Measurements from ENCODE around the gene NRBF2. TPM values are rescaled to one million over a fixed set of nuclear protein-coding genes. Genes with fewer than 3 reads are reported as not detected.

NRBF2 gene
- total and polyA plus RNA-seq, 4 donors: 13.7 to 31.8 (median 22.3) TPM

DNA sequence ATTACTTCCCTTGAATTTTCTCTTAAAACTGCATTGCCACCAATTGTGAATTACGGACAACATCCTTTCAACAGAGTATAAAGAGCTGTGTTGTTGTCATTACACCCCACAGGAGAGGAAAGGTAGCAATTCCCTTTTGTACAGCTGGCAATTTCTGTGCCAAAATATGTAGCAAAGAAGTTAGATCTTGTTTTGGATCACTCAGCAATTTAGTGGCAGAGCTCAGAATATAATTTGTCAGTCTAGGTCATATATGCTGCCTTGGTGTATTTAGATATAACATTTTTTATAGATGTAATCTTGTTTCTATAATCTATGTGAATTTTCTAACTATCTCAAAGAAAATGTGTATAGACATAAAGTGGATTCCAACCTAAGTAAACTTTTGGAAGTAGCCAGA, 38.8 kb downstream of the NRBF2 start (continued):
- TF ChIP-seq RXRA (IDR thresholded peaks at IDR 0.05): no peak

DNA sequence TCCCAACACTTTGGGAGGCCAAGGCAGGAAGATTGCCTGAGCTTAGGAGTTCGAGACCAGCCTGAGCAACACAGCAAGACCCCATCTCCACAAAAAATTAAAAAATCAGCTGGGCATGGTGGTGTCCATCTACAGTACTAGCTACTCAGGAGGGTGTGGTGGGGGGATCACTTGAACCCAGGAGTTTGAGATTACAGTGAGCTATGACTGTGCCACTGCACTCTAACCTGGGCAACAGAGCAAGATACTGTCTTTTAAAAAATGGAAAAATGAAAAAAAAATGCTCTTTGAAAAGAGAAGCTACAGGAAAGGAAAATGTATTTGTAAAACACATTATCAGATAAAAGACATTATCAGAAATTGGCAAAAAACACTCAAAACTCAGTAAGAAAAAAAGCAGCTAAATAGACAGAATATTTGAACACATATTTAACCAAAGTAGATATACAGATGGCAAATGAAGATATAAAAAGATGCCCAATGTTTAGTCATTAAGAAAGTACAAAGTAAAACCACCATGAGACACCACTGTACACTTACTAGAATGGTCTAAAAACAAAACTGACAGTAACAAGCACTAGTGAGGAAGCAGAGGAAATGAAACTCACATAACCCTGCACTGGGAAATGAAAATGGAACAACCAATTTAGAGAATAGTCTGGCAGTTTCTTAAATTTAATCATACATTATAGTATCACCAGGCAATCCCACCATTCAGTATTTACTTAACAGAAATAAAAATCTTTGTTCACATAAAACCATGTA, 40.5 kb downstream of the NRBF2 start:
- WGBS: 100% methylated on average over 1 of the region's 1 CpG

DNA sequence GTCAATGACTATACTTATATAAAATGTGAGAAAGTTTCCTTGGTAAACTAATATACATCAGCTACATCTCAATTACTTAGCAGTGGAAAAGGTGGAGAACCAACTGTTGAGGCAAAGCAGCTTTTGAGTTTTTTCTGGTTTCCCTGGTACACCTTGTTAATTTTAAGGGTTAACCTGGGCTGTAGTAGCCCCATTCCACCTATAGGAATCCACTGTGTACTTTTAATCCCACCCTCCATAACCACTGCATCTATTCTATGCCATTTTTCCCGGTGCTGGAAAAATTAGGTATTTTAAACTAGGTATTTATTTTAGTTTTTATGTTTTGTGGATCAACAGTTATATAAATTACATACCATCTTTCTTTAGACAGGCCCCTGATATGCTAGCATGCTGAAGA, 42.4 kb downstream of the NRBF2 start:
- Histone ChIP-seq H3K9me3 (ENCODE audit: control insufficient read depth in 4 of 4, low read length in 3 of 4) (no peaks in the 10 kb centered on the region), H3K27ac (ENCODE audit: low read depth in 1 of 2, low read length in 2 of 2) (no peak overlapping the region), H3K4me1 (ENCODE audit: control insufficient read depth in 4 of 4, insufficient read depth in 4 of 4, low read length in 3 of 4) (peaks cover 0 to 22% (median 3%) of the 10 kb centered on the region in 4 donors), H3K9ac (ENCODE audit: low read depth in 1 of 2, low read length in 2 of 2) (no peak overlapping the region), H3K4me3 (ENCODE audit: low read depth in 1 of 3, low read length in 3 of 3) (no peak overlapping the region), H3K36me3 (ENCODE audit: control insufficient read depth in 4 of 4, insufficient read depth in 3 of 4, low read depth in 1 of 4, low read length in 3 of 4) (peaks cover 2 to 49% (median 41%) of the 10 kb centered on the region in 4 donors), H3K27me3 (ENCODE audit: control insufficient read depth in 4 of 4, insufficient read depth in 4 of 4, low read length in 3 of 4) (no peaks in the 10 kb centered on the region)
- WGBS: 90% methylated on average over 1 of the region's 1 CpG
- TF ChIP-seq RAD21 (IDR thresholded peaks at IDR 0.05) (no peak), TAF1 (conservative IDR thresholded peaks at IDR 0.05) (no peak), GABPA (IDR thresholded peaks at IDR 0.05 in 1 of 2, conservative IDR thresholded peaks at IDR 0.05 in 1 of 2) (no peak), SP1 (IDR thresholded peaks at IDR 0.05) (no peak), EGR1 (IDR thresholded peaks at IDR 0.05; ENCODE audit: low read depth in 2 of 2) (no peak), JUND (IDR thresholded peaks at IDR 0.05) (no peak), HNF4A (conservative IDR thresholded peaks at IDR 0.05) (no peak)
- TF ChIP-seq, protein P1, sequence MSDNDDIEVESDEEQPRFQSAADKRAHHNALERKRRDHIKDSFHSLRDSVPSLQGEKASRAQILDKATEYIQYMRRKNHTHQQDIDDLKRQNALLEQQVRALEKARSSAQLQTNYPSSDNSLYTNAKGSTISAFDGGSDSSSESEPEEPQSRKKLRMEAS (IDR thresholded peaks at IDR 0.05): no peak
- TF ChIP-seq, protein P2, sequence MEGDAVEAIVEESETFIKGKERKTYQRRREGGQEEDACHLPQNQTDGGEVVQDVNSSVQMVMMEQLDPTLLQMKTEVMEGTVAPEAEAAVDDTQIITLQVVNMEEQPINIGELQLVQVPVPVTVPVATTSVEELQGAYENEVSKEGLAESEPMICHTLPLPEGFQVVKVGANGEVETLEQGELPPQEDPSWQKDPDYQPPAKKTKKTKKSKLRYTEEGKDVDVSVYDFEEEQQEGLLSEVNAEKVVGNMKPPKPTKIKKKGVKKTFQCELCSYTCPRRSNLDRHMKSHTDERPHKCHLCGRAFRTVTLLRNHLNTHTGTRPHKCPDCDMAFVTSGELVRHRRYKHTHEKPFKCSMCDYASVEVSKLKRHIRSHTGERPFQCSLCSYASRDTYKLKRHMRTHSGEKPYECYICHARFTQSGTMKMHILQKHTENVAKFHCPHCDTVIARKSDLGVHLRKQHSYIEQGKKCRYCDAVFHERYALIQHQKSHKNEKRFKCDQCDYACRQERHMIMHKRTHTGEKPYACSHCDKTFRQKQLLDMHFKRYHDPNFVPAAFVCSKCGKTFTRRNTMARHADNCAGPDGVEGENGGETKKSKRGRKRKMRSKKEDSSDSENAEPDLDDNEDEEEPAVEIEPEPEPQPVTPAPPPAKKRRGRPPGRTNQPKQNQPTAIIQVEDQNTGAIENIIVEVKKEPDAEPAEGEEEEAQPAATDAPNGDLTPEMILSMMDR (IDR thresholded peaks at IDR 0.05; ENCODE audit: low read depth, low read length, missing input control): no peak
- TF ChIP-seq, protein P3, sequence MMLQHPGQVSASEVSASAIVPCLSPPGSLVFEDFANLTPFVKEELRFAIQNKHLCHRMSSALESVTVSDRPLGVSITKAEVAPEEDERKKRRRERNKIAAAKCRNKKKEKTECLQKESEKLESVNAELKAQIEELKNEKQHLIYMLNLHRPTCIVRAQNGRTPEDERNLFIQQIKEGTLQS (IDR thresholded peaks at IDR 0.05): no peak
- TF ChIP-seq, protein P4, sequence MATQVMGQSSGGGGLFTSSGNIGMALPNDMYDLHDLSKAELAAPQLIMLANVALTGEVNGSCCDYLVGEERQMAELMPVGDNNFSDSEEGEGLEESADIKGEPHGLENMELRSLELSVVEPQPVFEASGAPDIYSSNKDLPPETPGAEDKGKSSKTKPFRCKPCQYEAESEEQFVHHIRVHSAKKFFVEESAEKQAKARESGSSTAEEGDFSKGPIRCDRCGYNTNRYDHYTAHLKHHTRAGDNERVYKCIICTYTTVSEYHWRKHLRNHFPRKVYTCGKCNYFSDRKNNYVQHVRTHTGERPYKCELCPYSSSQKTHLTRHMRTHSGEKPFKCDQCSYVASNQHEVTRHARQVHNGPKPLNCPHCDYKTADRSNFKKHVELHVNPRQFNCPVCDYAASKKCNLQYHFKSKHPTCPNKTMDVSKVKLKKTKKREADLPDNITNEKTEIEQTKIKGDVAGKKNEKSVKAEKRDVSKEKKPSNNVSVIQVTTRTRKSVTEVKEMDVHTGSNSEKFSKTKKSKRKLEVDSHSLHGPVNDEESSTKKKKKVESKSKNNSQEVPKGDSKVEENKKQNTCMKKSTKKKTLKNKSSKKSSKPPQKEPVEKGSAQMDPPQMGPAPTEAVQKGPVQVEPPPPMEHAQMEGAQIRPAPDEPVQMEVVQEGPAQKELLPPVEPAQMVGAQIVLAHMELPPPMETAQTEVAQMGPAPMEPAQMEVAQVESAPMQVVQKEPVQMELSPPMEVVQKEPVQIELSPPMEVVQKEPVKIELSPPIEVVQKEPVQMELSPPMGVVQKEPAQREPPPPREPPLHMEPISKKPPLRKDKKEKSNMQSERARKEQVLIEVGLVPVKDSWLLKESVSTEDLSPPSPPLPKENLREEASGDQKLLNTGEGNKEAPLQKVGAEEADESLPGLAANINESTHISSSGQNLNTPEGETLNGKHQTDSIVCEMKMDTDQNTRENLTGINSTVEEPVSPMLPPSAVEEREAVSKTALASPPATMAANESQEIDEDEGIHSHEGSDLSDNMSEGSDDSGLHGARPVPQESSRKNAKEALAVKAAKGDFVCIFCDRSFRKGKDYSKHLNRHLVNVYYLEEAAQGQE (IDR thresholded peaks at IDR 0.05): no peak
- no peak for DNase-seq (ENCODE audit: low spot score)

More for the DNA sequence above, 40.5 kb downstream of the NRBF2 start:
- no peaks in the 10 kb centered on the region for H3K27me3 ChIP-seq (ENCODE audit: control insufficient read depth in 4 of 4, insufficient read depth in 4 of 4, low read length in 3 of 4)
- H3K4me3 ChIP-seq (ENCODE audit: low read depth in 1 of 3, low read length in 3 of 3): no peak overlapping the region
- peaks cover 4 to 50% (median 40%) of the 10 kb centered on the region in 4 donors for H3K36me3 ChIP-seq (ENCODE audit: control insufficient read depth in 4 of 4, insufficient read depth in 3 of 4, low read depth in 1 of 4, low read length in 3 of 4)
- no peak for DNase-seq (ENCODE audit: low spot score)
- H3K9ac ChIP-seq (ENCODE audit: low read depth in 1 of 2, low read length in 2 of 2): no peak overlapping the region
- no peaks in the 10 kb centered on the region for H3K9me3 ChIP-seq (ENCODE audit: control insufficient read depth in 4 of 4, low read length in 3 of 4)
- TF ChIP-seq RXRA (IDR thresholded peaks at IDR 0.05) (no peak), FOXA2 (IDR thresholded peaks at IDR 0.05) (no peak), JUND (IDR thresholded peaks at IDR 0.05) (no peak)
- TF ChIP-seq, protein P3 (IDR thresholded peaks at IDR 0.05): no peak
- TF ChIP-seq, protein P2 (IDR thresholded peaks at IDR 0.05; ENCODE audit: low read depth, low read length, missing input control): no peak
- no peak overlapping the region for H3K27ac ChIP-seq (ENCODE audit: low read depth in 1 of 2, low read length in 2 of 2)
- H3K4me1 ChIP-seq (ENCODE audit: control insufficient read depth in 4 of 4, insufficient read depth in 4 of 4, low read length in 3 of 4): peaks cover 2 to 41% (median 18%) of the 10 kb centered on the region in 4 donors

All from liver (tissue), 9 donors.